ENCODE results near the gene SNAPIN.

Gene SNAPIN, protein sequence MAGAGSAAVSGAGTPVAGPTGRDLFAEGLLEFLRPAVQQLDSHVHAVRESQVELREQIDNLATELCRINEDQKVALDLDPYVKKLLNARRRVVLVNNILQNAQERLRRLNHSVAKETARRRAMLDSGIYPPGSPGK

DNA sequence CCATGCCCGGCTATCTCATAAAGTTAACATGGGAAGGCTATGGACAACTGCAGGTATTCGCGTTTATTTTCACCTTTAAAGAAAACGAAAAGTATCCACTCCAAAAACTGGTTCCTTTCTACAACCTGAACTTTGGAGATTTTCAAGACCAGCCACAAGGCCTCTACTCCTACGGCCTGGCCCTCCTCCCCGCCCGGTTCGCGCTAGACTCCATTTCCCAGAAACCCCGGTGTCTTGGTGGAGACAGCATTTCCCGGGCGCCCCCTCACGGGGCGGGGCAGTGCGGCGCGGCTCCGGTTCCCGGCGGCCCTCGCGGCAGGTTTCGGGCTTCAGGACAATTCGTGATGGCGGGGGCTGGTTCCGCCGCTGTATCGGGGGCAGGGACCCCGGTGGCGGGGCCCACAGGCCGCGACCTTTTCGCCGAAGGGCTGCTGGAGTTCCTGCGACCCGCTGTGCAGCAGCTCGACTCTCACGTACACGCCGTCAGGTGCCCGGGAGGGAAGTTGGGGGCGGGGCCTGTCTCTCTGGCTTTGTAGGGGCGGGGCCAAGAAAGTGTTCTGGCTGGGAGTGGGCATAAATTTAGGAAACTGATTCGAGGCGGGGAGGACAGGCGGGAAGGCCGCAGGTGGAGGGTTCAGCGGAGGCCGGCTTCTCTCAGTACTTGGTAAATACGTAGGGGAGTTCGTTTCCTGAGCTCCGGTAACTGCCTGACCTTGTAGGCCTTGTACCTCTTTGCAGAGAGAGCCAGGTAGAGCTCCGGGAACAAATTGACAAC lies at the start of gene SNAPIN:
SNAPIN (plus strand) TSS at position 304 of the 775 bp plus-strand sequence; CDS start at position 345, 41 bp downstream.
- Histone ChIP-seq H3K4me1 (ENCODE audit: low read length) (peaks cover 13% of the 10 kb centered on the region), H3K27me3 (ENCODE audit: low read depth, low read length) (no peaks in the 10 kb centered on the region), H3K27ac (ENCODE audit: low read length) (peak within 1 kb of the TSS; percentile 75), H3K4me2 (ENCODE audit: low read length) (peak within 1 kb of the TSS; percentile 76), H2AFZ (ENCODE audit: low read depth, low read length) (peak within 1 kb of the TSS; percentile 84), H4K20me1 (ENCODE audit: insufficient read depth, low read length) (no peaks in the 10 kb centered on the region), H3K4me3 (ENCODE audit: low read length) (peak within 1 kb of the TSS; percentile 83), H3K9me3 (ENCODE audit: insufficient read depth, low read length) (no peaks in the 10 kb centered on the region), H3K79me2 (ENCODE audit: low read length) (peaks cover 16% of the 10 kb centered on the region), H3K36me3 (replicated peaks; ENCODE audit: low read depth, low read length) (peaks cover 28% of the 10 kb centered on the region), H3K9ac (ENCODE audit: low read length) (peak within 1 kb of the TSS; percentile 80)
- TF ChIP-seq EZH2phosphoT487 (IDR thresholded peaks at IDR 0.05; ENCODE audit: low read depth), result no peak
- TF ChIP-seq, protein P1, sequence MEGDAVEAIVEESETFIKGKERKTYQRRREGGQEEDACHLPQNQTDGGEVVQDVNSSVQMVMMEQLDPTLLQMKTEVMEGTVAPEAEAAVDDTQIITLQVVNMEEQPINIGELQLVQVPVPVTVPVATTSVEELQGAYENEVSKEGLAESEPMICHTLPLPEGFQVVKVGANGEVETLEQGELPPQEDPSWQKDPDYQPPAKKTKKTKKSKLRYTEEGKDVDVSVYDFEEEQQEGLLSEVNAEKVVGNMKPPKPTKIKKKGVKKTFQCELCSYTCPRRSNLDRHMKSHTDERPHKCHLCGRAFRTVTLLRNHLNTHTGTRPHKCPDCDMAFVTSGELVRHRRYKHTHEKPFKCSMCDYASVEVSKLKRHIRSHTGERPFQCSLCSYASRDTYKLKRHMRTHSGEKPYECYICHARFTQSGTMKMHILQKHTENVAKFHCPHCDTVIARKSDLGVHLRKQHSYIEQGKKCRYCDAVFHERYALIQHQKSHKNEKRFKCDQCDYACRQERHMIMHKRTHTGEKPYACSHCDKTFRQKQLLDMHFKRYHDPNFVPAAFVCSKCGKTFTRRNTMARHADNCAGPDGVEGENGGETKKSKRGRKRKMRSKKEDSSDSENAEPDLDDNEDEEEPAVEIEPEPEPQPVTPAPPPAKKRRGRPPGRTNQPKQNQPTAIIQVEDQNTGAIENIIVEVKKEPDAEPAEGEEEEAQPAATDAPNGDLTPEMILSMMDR (IDR thresholded peaks at IDR 0.05; ENCODE audit: low read depth, low read length), result no peak

DNA sequence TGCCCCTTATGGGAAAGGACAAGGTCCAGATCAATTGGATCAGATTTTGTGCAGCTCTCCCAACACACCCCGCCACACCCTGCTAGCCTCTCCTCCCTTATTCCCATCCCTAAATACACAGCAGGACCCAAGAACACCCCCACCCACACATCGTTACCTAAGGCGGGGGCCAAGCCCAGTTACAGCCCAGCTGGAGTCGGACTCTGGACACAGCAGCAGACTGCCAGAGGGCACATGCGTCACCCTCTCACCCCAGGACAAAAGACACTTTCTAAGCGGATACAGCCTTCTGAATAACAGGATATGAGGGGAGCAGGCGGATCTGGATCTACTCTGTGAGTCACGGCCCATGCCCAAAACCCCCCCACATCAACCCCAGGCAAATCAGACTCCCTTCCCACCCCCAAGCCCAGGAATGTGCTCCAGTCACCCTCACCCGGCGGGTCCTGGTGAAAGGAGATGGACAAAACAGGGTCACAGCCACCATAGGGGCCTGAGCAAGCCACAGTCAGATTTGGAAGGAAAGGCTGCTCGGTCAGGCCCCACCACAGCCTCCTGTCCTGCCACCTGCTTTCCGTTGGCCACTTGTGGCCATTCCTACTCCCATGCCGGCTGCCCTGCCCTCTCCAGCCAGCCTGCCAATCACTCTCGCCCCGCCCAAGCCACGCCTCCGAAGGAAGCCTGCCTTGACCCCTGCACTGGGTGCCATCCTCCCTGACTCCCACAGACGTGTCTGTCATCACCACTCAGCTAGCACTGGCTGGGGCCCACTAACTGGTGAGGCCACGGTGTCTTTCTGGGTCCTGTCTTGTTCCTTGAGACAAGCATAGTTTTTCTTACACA lies 49.5 kb upstream of the SNAPIN start:
- no peaks in the 10 kb centered on the region for H3K79me2 ChIP-seq (ENCODE audit: low read length)
- no peak overlapping the region for H3K4me3 ChIP-seq (ENCODE audit: low read length)
- no peaks in the 10 kb centered on the region for H3K9me3 ChIP-seq (ENCODE audit: insufficient read depth, low read length)
- H3K36me3 ChIP-seq (replicated peaks; ENCODE audit: low read depth, low read length), result no peaks in the 10 kb centered on the region
- H3K4me1 ChIP-seq (ENCODE audit: low read length), result peaks cover 34% of the 10 kb centered on the region
- no peak overlapping the region for H3K4me2 ChIP-seq (ENCODE audit: low read length)
- no peak for TF ChIP-seq EZH2phosphoT487 (IDR thresholded peaks at IDR 0.05; ENCODE audit: low read depth)
- TF ChIP-seq, protein P1 (IDR thresholded peaks at IDR 0.05; ENCODE audit: low read depth, low read length), result no peak
- no peak overlapping the region for H3K9ac ChIP-seq (ENCODE audit: low read length)
- H3K27ac ChIP-seq (ENCODE audit: low read length), result no peak overlapping the region
- no peaks in the 10 kb centered on the region for H3K27me3 ChIP-seq (ENCODE audit: low read depth, low read length)
- no peak overlapping the region for H2AFZ ChIP-seq (ENCODE audit: low read depth, low read length)
- H4K20me1 ChIP-seq (ENCODE audit: insufficient read depth, low read length), result no peaks in the 10 kb centered on the region

DNA sequence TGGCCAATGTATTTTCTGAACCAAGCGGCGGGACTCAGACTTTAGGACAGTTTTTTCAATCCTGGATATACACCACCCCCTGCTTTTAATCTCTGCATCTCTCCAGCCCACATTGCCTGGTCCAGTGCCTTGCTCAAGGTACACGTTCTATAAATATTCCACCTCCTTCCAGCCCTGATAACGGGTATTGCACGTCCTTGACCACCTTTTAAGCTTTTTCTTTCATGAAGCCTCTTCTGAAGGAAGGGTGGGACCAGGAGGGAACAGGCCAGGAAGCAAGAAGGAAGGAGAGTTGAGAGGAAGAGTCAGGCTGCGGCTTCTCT lies 49.0 kb upstream of the SNAPIN start:
- Histone ChIP-seq H3K4me2 (ENCODE audit: low read length) (no peak overlapping the region), H3K27me3 (ENCODE audit: low read depth, low read length) (no peaks in the 10 kb centered on the region), H3K27ac (ENCODE audit: low read length) (no peak overlapping the region), H3K79me2 (ENCODE audit: low read length) (no peaks in the 10 kb centered on the region), H3K4me1 (ENCODE audit: low read length) (peaks cover 29% of the 10 kb centered on the region), H3K4me3 (ENCODE audit: low read length) (no peak overlapping the region), H3K9ac (ENCODE audit: low read length) (no peak overlapping the region), H4K20me1 (ENCODE audit: insufficient read depth, low read length) (no peaks in the 10 kb centered on the region), H3K36me3 (replicated peaks; ENCODE audit: low read depth, low read length) (no peaks in the 10 kb centered on the region), H3K9me3 (ENCODE audit: insufficient read depth, low read length) (no peaks in the 10 kb centered on the region), H2AFZ (ENCODE audit: low read depth, low read length) (no peak overlapping the region)
- TF ChIP-seq, protein P1 (IDR thresholded peaks at IDR 0.05; ENCODE audit: low read depth, low read length), result no peak
- TF ChIP-seq EZH2phosphoT487 (IDR thresholded peaks at IDR 0.05; ENCODE audit: low read depth), result no peak

DNA sequence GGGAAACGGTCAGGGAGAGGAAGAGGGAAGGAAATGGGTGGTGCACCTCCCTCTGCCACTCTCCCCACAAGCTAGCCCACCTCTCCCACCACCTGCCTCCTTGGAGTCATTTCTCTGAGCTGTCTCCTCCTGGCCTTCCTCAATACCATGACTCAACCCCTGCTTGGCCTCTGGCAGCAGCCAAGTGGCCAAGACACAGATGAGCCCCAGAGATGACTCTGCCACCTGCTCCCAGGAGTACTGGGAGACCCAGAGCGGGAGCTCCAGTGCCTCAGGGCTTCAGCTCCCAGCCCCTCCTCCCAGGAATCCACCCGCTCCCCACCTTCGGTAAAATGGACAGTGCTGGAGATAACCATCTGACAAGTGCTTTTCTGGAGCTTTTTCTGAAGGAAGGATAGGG lies 48.2 kb upstream of the SNAPIN start:
- Histone ChIP-seq H2AFZ (ENCODE audit: low read depth, low read length) (no peak overlapping the region), H3K9me3 (ENCODE audit: insufficient read depth, low read length) (no peaks in the 10 kb centered on the region), H3K27ac (ENCODE audit: low read length) (no peak overlapping the region), H3K4me2 (ENCODE audit: low read length) (no peak overlapping the region), H3K27me3 (ENCODE audit: low read depth, low read length) (no peaks in the 10 kb centered on the region), H3K9ac (ENCODE audit: low read length) (no peak overlapping the region), H3K79me2 (ENCODE audit: low read length) (no peaks in the 10 kb centered on the region), H3K36me3 (replicated peaks; ENCODE audit: low read depth, low read length) (no peaks in the 10 kb centered on the region), H3K4me1 (ENCODE audit: low read length) (peaks cover 26% of the 10 kb centered on the region), H4K20me1 (ENCODE audit: insufficient read depth, low read length) (no peaks in the 10 kb centered on the region), H3K4me3 (ENCODE audit: low read length) (no peak overlapping the region)
- TF ChIP-seq, protein P1 (IDR thresholded peaks at IDR 0.05; ENCODE audit: low read depth, low read length), result no peak
- no peak for TF ChIP-seq EZH2phosphoT487 (IDR thresholded peaks at IDR 0.05; ENCODE audit: low read depth)

Data from OCI-LY3 (cell line).